Measurements from ENCODE around the gene TAS2R38. TPM values are rescaled to one million over a fixed set of nuclear protein-coding genes. Genes with fewer than 3 reads are reported as not detected.

TAS2R38 gene
- total RNA-seq, 1 experiment from 2014 or later: not detected

DNA sequence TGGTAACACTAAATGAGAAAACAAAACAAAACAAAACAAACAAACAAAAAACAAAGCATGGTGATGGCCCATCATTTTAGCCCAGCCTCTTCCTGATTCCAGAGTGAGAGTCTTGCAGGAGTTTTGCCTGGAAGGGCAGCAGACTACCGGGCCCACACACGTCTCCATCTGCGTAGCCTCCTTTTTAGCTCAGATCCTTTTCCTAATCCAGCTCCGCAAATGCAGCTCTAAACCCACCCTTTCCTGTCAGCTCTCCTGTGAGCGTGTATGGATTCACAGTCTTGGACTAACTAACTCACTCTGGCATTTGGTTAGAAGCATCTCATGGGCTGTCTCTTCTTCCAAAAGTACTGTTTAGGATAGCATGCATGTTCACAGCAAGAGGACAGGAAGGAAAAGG is 43.4 kb downstream of the TAS2R38 start:
- no peaks in the 10 kb centered on the region for H3K36me3 ChIP-seq (ENCODE audit: control insufficient read depth in 1 of 2, insufficient read depth in 2 of 2, low read length in 2 of 2)
- DNase-seq (ENCODE audit: low read depth, low spot score) (no peak), ATAC-seq (no peak)
- no peak overlapping the region for H3K9ac ChIP-seq (ENCODE audit: low read length)
- no peaks in the 10 kb centered on the region for H3K27me3 ChIP-seq (ENCODE audit: insufficient read depth, low read length)
- intact Hi-C loops (cut with micrococcal nuclease): no loop called here
- no peak overlapping the region for H3K4me3 ChIP-seq (replicated peaks in 1 of 2; ENCODE audit: low read depth in 1 of 2, low read length in 2 of 2)
- no peaks in the 10 kb centered on the region for H4K20me1 ChIP-seq (ENCODE audit: insufficient read depth)
- ChIA-PET POLR2A (no interaction called here), CTCF (no interaction called here), RAD21 (ENCODE audit: low non-redundant PET in 1 of 2, low total read pairs in 2 of 2, uncharacterized antibody in 2 of 2, unreplicated experiment in 2 of 2) (no interaction called here)
- H3K79me2 ChIP-seq (ENCODE audit: insufficient read depth, low read length): no peaks in the 10 kb centered on the region
- H3K9me2 ChIP-seq (ENCODE audit: insufficient read depth): no peaks in the 10 kb centered on the region
- no peak overlapping the region for H3K4me2 ChIP-seq (ENCODE audit: low read length)
- no peak overlapping the region for H2AFZ ChIP-seq (ENCODE audit: low read depth, low read length, poor library complexity, severe bottlenecking)
- no peaks in the 10 kb centered on the region for H3K4me1 ChIP-seq (ENCODE audit: control insufficient read depth in 1 of 2, insufficient read depth in 2 of 2, low read length in 2 of 2)
- no TSS peak for BruUV-seq (replicated peaks)
- H3K27ac ChIP-seq (ENCODE audit: low read depth, low read length): no peak overlapping the region
- no peaks in the 10 kb centered on the region for H3K9me3 ChIP-seq (ENCODE audit: control insufficient read depth in 1 of 2, insufficient read depth in 1 of 2, low read depth in 1 of 2, low read length in 2 of 2)
- TF ChIP-seq EGR1 (IDR thresholded peaks at IDR 0.05; ENCODE audit: low read depth) (no peak), EZH2phosphoT487 (IDR thresholded peaks at IDR 0.05; ENCODE audit: borderline replicate concordance) (no peak), SIN3A (IDR thresholded peaks at IDR 0.05; ENCODE audit: low read depth) (no peak), JUND (IDR thresholded peaks at IDR 0.05) (no peak), POLR2A (IDR thresholded peaks at IDR 0.05; ENCODE audit: borderline replicate concordance, extremely low read depth, insufficient read depth, insufficient read length) (no peak), ZNF274 (IDR thresholded peaks at IDR 0.05; ENCODE audit: low read depth, low read length) (no peak), YY1 (IDR thresholded peaks at IDR 0.05; ENCODE audit: extremely low read depth, insufficient replicate concordance, low read depth, low read length) (no peak), ELF1 (IDR thresholded peaks at IDR 0.05; ENCODE audit: borderline replicate concordance, low read depth) (no peak), ZFX (IDR thresholded peaks at IDR 0.05) (no peak), TCF7L2 (IDR thresholded peaks at IDR 0.05; ENCODE audit: borderline replicate concordance, extremely low read depth, insufficient read depth, insufficient read length) (no peak), RAD21 (IDR thresholded peaks at IDR 0.05; ENCODE audit: low read depth) (no peak)
- TF ChIP-seq, protein P1, sequence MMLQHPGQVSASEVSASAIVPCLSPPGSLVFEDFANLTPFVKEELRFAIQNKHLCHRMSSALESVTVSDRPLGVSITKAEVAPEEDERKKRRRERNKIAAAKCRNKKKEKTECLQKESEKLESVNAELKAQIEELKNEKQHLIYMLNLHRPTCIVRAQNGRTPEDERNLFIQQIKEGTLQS (IDR thresholded peaks at IDR 0.05): no peak
- TF ChIP-seq, protein P2, sequence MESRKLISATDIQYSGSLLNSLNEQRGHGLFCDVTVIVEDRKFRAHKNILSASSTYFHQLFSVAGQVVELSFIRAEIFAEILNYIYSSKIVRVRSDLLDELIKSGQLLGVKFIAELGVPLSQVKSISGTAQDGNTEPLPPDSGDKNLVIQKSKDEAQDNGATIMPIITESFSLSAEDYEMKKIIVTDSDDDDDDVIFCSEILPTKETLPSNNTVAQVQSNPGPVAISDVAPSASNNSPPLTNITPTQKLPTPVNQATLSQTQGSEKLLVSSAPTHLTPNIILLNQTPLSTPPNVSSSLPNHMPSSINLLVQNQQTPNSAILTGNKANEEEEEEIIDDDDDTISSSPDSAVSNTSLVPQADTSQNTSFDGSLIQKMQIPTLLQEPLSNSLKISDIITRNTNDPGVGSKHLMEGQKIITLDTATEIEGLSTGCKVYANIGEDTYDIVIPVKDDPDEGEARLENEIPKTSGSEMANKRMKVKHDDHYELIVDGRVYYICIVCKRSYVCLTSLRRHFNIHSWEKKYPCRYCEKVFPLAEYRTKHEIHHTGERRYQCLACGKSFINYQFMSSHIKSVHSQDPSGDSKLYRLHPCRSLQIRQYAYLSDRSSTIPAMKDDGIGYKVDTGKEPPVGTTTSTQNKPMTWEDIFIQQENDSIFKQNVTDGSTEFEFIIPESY (IDR thresholded peaks at IDR 0.05; ENCODE audit: extremely low read depth, insufficient replicate concordance, low read length): no peak
- TF ChIP-seq, protein P3, sequence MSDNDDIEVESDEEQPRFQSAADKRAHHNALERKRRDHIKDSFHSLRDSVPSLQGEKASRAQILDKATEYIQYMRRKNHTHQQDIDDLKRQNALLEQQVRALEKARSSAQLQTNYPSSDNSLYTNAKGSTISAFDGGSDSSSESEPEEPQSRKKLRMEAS (IDR thresholded peaks at IDR 0.05): no peak

Measured in HCT116 (cell line).